CD4-positive, alpha-beta T cell treated with Interleukin-1 beta for 1 hour (primary cell): ENCODE results near the gene MRGPRF.
"Not testable (repeated sequence)": the region's sequence is repeated elsewhere in the genome, so short reads cannot be mapped to it uniquely, and the experiment has no call there.

Source experiments
- DNase-seq, 2 donors: peaks; one replicate each; pipeline ENCODE4 v3.0.0-alpha.2; 2020 to 2022

The MRGPRF gene

DNA sequence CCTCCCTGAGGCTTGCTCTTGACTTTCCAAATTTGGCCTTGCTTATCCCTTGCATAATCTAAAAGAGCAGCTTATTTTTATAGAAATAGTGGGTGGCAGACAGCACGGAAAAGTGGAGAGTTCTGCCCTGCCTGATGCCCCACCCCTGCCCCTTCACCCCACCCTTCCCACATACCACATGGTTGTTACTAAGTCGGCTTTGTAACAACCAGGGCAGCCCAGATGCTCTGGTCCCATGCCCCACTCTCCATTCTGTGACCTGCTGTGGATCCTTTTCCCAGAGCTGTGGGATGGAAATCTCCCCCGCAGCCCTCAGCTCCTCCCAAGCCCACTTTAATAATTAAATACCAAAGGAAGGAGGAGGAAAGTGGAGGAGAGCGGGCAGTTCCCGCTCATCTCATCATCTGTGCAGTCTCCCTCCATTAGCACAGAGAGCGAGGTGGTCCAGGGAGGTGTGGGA, 10.9 kb downstream of the MRGPRF start:
- no peak for DNase-seq

DNA sequence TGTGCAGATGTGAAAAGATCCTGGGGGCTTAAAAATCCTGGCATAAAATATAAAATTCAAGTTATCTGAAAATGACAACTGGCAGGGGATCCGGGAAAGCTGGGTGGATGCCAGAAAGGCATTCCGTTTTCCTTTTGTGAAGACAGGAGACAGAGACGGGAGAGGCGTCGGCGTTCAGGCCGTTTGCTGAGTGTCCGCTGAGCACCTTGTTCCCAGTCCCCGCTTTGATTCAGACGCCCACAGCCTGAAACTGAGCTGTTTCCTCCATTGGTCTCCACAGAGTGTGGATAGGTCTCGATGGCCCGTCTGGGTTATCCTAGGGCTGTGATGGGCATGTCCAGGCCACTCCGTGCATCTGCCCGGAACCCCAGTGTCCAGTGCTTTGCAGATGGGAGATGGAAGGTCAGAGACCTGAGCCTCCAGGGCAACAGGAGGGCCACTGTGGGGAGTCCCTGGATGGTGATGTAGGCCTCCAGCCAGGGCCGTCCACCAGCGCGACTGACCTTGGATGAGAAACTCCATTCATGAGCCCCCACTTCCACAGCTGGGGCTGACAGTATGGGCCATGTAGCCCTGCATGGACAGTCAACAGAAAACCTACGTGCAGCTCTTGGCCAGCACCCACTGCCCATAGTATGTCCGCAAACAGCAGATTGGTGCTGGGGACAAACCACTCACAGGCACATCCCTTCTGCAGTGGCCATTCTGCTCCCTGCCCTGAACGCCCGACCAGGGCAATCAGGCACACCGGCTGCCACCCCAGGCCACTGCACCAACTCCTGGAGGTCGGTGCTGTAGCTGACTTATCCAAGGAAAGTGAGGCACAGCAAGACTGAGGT, 11.6 kb downstream of the MRGPRF start:
- no peak for DNase-seq

DNA sequence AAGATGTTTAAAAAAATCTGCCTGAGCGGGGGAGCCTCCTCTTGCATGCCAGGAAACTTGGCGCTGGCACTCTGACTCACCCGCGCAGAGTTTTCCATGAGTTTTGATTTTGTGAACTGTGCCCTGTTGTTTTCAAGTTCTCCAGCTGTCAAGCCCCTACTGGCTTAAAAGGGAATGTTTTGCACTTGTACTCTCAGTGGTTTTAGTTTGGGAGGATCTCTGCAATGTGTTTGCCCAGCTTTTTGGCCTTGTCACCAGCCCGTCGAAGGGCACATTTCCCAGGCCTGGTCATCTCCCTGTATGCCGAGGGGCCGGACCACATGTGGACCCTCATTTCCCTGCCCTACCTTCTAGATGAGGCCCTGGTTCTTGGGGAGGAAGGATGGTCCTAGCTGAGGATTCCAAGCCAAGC, 12.2 kb downstream of the MRGPRF start:
- no peak for DNase-seq

DNA sequence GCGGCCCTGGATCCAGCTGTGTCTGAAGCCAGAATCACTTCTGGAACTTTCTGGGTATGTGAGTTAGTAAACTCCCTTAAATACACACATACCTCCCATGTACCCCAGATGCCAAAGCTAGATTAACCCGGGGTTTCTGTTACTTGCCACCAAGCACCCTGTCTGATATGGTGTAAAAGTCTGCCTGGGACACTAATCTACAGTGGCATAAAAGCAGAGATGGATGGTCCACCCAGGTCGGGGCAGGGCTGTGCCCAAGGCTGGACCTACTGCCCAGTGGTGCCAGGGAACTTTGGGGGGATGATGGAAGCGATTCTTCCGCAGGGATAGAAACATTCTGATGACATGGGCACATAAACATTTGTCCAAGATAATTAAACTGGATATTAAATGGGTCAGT, 12.7 kb downstream of the MRGPRF start:
- no peak for DNase-seq

DNA sequence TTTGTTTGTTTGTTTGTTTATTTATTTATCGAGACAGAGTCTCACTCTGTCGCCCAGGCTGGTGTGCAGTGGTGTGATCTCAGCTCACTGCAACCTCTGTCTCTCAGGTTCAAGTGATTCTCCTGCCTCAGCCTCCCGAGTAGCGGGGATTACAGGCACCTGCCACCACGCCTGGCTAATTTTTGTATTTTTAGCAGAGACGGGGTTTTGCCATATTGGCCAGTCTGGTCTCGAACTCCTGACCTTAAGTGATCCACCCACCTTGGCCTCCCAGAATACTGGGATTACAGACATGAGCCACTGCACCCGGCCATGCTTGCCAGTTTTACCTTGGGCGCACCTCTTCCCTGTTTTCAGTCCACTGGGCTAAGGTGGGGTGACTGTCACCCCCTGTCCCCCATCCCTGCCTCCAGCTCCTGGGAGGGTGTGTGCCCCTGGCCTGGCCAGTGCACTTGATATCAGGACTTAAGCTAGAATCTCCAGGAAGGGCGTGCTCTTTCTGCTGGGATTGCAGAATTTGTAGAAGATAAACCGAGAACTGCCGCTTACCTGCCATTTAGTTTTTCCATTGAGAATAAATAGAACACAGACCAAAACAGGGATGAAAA, 13.2 kb downstream of the MRGPRF start:
- DNase-seq, result not testable (repeated sequence)

DNA sequence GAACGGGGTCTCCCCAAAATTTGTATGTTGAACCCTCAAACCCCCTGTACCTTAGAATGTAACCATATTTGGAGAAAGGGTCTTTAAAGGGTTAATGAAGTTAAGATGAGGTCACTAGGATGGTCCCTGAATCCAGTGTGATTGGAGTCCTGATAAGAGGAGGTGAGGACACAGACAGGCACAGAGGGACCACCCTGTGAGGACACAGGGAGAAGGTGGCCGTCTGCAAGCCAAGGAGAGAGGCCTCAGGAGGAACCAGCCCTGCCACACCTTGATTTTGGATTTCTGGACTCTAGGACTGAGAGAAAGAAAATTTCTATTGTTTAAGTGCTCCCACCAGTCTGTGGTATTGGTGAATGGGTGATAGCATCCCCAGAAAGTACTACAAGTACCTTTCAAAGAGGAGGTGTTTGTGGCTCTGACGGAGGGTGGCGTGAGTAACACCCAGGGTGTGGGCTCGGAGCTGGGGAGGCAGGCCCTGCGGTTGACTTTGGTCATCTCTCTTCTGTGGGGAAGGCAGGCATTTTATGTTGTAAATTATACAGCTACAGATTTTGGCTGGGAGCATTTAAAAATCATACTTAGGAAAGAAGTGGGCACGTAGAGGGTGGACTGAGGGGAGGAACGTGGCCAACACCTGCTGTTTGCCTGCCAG, 13.8 kb downstream of the MRGPRF start:
- no peak for DNase-seq

DNA sequence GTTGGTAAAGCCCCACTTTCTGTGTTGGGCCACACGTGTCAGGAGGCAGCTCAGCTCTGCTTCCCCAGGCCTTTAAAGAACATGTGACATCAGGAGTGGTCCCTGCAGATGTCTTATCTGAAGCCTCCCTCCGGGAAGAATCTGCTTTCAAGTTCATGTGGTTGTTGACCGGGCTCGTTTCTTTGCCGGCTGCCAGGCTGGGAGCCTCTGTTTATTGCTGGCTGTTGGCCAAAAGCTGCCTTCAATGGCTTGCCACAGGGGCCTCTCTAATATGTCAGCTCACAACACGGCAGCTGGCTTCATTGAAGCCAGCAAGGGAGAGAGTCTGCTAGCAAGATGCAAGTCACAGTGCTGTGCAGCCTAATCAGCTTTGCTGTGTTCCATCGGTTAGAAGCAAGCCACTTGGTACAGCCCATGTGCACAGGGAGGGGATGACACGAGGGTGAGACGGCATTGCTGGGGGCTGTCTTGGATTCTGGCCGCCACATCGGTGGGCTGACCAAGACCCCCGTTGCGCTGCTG, 14.6 kb downstream of the MRGPRF start:
- DNase-seq, result no peak

DNA sequence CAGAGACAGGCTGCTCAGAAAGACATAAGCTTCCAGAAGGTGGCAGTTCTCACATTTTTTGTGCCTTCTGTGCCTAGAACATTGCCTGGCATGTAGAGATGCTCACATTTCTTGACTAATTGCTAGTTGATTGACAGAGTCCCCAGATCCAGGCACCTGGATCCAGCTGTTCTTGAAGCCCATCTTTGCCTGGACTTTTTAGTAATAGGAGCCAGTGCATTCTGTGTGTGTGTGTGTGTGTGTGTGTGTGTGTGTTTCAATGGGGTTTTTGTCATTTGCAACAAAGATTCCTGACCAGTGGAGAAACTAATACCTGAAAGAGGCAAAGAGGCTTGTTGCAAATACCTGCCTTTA, 15.1 kb downstream of the MRGPRF start:
- DNase-seq, result no peak

DNA sequence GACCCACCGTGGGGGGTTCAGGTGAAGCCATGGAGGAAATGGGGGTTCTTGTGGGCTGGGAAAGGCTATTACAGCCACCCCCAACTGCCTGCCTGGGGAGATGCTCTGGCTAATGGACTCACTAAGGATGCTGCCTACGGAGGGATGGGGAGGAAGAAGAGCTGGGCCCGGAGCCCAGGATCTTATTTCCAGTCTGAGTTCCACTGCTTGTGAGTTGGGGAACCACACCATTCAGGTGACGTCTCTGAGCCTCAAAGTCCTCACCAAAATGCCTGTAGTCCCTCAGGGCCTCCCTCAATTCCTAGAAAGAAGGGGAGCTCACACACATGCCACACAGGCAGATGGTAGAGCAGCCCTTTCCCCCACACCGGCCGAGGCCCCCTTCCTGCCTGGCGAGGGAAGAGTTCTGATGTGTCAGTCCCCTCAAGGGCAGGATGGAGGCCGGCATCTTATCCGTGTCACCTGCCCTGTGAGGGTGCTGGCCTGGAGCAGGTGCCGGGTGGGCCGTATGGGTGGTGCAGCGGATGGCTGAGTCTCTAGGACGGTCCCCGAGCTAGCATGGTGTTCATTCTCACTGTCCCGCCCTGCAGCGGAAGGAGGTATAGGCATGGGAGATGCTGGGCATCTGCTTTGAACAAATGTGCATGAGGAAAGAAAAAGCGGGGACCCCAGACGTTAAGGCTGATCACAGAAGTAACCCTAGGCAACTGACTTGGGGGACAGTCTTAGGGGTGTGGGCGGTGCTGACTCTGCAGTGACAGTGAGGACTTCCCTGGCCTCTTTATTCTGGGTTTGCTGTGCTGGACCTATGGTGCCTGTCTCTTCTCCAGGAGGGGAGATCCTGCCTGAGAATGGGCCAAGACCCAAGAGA, 15.7 kb downstream of the MRGPRF start:
- no peak for DNase-seq

DNA sequence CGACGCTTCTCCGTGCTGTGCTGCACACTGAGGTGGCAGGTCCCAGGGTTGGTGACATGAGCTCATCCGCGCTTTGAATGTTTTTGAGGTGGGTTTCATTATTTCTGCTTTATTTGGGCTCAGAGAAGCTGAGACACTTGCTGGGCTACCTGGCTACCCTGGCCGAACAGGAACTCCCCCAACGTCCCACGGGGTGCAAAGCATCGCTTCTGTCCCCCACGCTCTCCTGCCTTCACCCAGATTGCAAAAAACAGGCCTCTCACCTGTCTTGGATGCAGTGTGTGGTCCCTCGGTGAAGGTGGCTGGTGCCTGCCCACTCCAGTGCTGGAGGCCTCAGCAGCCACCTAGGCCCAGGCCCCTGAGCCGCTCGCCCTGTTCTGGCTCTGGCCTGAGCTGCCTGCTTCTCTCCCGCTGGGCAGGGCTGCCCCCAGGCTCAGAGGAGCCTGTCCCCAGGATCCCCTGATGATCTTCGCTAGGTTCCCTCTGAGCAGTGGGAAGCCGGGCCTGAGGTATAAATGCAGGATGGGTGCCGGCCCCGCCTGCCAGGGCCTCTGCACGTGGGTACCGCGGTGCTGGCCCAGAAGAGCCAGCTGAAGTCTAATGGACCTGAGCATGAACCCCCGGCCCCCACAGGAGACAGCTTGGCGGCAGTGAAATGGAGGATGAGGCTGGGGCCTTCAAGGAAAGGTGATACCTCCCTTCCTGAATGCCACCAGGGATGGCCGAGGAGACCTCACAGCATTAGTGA, 16.5 kb downstream of the MRGPRF start:
- no peak for DNase-seq

DNA sequence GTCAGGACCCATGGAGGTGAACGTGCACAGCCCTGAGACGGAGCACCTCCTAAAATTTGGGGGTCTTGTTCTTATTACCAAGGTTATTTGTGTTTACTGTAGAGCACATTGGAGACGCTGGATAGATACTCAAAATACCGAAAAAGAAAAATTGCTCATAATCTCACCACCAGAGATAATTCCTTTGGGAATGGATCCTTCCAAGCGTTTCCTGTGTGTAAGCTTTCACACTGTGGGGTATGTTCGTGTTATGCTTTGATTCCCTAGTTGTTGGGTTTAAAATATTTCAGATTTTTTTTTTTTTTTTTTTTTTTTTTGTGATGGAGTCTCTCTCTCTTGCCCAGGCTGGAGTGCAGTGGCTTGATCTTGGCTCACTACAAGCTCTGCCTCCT, 18.2 kb downstream of the MRGPRF start:
- no peak for DNase-seq

DNA sequence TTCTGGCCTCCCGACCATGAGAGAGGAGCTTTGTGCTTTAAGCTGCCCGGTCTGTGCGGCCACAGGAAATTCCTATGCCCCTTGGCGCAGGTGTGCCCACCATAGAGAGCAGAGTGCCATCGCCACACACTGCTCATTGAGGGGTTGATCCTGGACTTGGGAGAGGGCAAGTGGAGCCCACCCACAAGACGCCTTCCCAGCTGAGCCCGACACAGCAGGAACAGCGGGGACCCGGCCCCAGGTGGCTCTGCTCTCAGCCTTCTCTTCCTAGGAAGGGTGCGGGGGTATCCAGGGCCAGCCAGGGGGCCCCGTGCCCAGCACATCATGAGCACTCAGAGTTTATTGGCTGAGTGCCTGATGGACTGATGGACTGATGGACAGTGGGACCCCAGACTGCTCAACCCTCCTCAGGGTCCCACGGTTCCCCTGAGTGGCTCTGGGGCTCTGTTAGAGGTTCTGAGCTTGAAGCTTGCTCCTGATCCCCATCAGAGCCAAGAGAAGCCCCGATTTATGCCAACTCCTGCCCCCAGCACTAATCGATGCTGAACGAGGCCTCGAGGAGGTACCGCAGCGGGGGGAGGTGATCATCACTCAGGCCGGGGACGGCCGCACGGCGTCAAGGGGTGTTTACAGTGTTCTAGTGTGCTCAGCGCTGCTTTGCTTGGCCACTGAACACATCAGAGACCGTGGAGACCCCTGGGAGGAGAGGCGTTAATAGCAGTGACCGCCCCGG, 18.7 kb downstream of the MRGPRF start:
- no peak for DNase-seq

DNA sequence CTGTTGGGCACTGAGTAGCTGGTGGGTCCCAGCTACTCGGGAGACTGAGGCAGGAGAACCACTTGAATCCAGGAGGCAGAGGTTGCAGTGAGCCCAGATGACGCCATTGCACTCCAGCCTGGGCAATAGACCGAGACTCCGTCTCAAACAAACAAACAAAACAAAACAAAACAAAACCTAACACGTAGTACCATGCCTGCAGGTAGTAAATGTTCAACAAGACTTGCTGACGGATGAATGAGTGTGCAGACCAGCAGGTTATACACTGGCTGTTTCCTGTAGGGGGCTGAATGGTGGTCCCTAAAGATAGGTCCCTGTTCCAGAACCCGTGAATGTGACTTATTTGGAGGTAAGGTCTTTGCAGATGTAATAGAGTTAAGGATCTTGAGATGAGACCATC, 19.5 kb downstream of the MRGPRF start:
- no peak for DNase-seq

DNA sequence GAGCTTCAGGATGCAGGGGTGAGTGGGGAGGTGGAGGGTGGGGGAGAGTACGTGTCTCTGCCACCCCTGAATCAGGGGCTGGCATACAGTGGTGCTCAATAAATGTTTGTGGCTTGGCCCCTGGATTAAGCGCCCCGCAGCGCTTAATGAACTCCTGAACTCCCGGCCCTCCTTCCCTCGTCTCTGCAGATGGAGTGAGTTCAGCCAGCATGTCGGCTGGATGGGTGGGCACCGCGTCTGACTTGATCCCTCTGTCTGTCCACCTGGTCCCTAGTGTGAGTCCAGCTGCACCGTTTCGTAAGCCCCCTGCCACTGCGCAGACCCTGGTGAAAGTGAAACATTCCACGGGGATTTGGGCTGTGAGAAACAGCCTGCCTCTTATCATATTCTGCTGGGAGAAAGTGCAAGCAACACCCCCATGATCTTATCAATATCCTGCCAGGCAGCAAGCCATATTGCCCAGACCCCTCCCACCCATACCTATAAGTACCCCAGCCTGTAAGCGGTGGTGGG, 20.2 kb downstream of the MRGPRF start:
- DNase-seq, result no peak

DNA sequence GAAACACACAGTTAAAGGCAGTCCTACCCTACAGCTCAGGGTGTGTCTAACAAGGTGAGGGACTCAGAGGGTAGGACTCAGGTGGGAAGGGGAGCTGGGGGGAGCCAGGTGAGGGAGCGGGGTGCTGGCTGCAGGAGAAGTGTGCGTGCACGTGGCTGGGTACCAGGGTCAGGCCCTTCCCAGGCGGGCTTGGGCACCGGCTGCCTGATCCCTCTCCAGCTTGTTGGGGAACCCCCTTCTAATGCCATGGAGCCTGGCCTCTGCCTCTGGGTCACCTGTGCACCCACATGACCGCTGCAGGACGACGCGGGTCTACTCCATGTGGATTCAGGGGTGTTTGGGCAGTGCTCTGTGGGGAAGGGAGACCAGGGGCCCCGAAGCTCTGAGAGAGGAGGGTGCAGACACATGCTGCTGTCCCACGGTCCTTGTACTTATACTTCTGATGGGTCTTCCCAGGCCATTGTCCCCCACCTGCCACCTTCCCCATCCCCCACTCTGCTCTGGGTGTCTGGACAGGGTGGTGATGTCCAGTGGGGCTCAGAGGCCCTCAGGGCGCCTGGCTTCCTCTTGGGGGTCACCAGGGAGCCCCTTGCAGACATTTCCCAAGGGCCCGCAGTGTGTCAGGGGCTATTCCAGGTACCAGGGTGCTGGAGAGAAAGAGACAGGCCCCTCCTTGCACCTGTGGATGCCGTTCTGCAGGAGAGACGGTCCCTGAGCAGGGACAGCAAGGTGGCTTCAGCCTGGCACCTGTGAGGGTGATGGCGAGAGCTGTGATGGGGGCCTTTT, 21.9 kb downstream of the MRGPRF start:
- DNase-seq, result no peak

DNA sequence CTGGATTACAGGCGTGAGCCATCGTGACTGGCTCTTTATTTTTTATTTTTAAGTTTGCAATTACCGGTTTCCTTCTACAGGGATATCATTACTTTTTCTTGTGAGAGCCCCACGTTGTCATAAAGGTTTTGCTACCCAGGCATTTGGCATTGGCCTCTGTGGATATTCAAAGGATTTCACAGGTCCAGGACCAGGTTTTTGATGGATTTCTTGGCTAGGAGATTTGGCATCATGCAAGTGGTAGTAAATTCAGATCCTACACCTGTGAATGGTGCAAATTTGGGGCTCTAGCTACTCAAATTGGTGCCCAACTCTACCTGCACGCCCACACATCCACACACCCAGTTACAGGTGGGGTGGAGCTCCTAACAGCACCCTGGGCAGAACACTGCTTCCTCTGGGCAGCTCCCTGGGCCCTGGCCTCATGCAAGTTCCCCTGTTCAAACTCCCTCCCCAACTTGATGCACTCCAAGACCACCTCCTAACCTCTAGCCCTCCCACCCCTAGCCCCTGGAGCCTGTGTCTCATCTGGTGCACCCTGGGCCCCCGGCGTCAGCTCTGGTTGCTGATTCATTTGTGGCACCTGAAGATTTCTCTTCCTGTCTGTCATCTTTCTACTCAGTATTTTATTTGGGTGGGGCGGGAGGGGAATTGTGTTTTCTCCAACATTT, 23.0 kb downstream of the MRGPRF start:
- DNase-seq, result no peak

DNA sequence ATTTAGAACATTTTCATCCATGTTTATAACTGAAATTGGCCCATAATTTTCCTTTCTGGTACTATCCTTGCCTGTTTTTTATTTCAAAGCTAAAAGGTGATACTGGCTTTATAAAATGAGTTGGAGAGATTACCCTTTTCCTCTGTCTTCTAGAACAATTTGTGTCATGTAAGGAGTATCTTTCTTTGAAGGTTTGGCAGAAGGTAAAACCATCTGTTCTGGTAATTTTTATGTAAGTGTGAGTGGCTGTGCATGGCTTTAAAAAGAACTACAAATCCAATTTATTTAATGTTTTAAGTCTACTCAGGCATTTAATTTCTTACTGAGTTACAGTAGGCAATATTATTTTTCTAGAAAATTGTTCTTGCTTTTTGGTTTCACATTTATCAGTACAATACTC, 24.6 kb downstream of the MRGPRF start:
- DNase-seq, result no peak

DNA sequence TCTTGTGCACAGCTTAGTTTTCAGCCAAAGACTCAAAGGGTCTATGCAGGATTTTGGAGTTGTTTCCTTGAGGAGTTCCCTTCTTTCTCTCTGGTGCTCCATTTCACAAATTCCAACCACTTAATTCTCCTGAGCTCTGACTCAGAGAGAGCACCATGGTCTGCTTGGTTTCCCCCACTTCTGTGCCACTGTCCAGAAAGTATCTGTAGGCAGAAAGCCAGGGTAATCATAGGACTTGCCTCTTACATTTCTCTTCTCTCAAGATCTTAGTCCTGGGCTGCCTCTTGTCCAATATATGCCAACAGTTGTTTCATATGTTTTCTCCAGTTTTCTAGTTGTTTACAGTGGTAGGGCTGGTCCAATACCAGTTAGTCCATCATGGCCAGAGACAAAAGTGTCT, 25.8 kb downstream of the MRGPRF start:
- no peak for DNase-seq

DNA sequence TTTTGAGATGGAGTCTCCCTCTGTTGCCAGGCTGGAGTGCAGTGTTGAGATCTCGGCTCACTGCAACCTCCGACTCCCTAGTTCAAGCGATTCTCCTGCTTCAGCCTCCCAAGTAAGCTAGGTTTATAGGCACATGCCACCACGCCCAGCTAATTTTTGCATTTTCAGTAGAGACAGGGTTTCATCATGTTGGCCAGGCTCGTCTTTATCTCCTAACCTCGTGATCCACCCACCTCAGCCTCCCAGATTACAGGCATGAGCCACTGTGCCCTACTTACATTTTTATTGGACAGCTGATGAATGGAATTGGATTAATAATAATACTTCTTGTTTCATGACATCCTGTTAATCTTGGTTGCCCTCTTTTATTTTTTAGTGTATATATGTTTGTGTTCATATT, 29.2 kb downstream of the MRGPRF start:
- no peak for DNase-seq

DNA sequence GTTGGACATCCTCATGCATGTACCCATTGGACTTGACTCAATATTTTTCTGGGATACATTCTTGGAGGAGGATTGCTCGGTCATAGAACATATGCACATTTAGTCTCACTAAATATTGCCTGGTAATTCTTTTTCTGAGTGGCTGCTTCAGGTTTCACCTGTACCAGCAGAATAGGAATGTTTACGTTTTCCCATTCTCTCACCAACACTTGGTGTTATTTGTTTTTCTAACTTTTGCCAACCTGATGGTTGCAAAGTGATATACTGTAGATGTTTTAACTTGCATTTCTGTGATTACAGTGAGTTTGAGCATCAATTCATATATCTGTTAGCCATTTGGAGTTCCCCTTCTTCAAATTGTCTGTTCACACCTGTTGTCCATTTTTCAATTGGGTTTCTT, 30.9 kb downstream of the MRGPRF start:
- no peak for DNase-seq
